GM23338 (cell line): ENCODE measurements around the gene MRFAP1. TPM values are rescaled to one million over a fixed set of nuclear protein-coding genes. Genes with fewer than 3 reads are reported as not detected.

Experiments used
- ATAC-seq: fragments of 200-7000 bp; cut with Tn5 transposase; 3 replicates; pipeline ENCODE4 v1.9.1; 2020
- DNase-seq: peaks from one replicate; pipeline ENCODE4 v3.0.0-alpha.2; 2015; ENCODE audit warnings: low spot score
- H2AFZ ChIP-seq: fragments of 200-600 bp; sonication (generic); 2 replicates; pipeline ENCODE4 v1.8.0; 2016; ENCODE audit warnings: antibody characterized with exemption, mild to moderate bottlenecking, moderate library complexity
- H3F3A ChIP-seq: fragments of 200-600 bp; sonication (generic); replicated peaks from 2 replicates; pipeline ENCODE4 v1.8.0; 2017; ENCODE audit warnings: antibody characterized with exemption, mixed run types, low read depth
- H3K27ac ChIP-seq: fragments of 200-600 bp; sonication (generic); 2 replicates; pipeline ENCODE4 v1.6.1; 2016; ENCODE audit warnings: low read depth
- H3K27me3 ChIP-seq: fragments of 200-600 bp; sonication (generic); 2 replicates; pipeline ENCODE4 v1.8.0; 2016; ENCODE audit warnings: mild to moderate bottlenecking, mixed run types, moderate library complexity; ENCODE audit not compliant: insufficient read depth
- H3K36me3 ChIP-seq: fragments of 200-600 bp; sonication (generic); 2 replicates; pipeline ENCODE4 v1.8.0; 2016; ENCODE audit warnings: mild to moderate bottlenecking; ENCODE audit not compliant: insufficient read depth
- H3K4me1 ChIP-seq: fragments of 200-600 bp; sonication (generic); 2 replicates; pipeline ENCODE4 v1.8.0; 2016; ENCODE audit warnings: mild to moderate bottlenecking, moderate library complexity; ENCODE audit not compliant: insufficient read depth
- H3K4me2 ChIP-seq: fragments of 200-600 bp; sonication (generic); 2 replicates; pipeline ENCODE4 v1.7.1; 2017; ENCODE audit warnings: mixed run types
- H3K4me3 ChIP-seq: fragments of 200-600 bp; sonication (generic); 2 replicates; pipeline ENCODE4 v1.6.1; 2016; ENCODE audit warnings: mixed run types
- H3K79me2 ChIP-seq: fragments of 200-600 bp; sonication (generic); replicated peaks from 2 replicates; pipeline ENCODE4 v1.8.0; 2017; ENCODE audit warnings: mild to moderate bottlenecking; ENCODE audit not compliant: insufficient read depth
- H3K9me2 ChIP-seq: fragments of 200-600 bp; sonication (generic); 2 replicates; pipeline ENCODE4 v1.8.0; 2017; ENCODE audit not compliant: insufficient read depth
- H4K20me1 ChIP-seq: fragments of 200-600 bp; sonication (generic); replicated peaks from 2 replicates; pipeline ENCODE4 v1.8.0; 2017; ENCODE audit warnings: mild to moderate bottlenecking; ENCODE audit not compliant: insufficient read depth
- H3K27ac Mint-ChIP-seq: 2 replicates; pipeline ENCODE4 v1.8.0; 2020; ENCODE audit warnings: inconsistent platforms, mild to moderate bottlenecking, moderate library complexity, mixed read lengths
- H3K27me3 Mint-ChIP-seq: 3 replicates; pipeline ENCODE4 v1.8.0; 2022; ENCODE audit warnings: low read depth, mild to moderate bottlenecking, moderate library complexity, mixed read lengths, inconsistent platforms; ENCODE audit not compliant: insufficient read depth, poor library complexity
- H3K36me3 Mint-ChIP-seq: 3 replicates; pipeline ENCODE4 v1.8.0; 2021; ENCODE audit warnings: low read depth, mild to moderate bottlenecking, inconsistent platforms, moderate library complexity, mixed read lengths
- H3K4me1 Mint-ChIP-seq: 3 replicates; pipeline ENCODE4 v1.8.0; 2020; ENCODE audit warnings: mild to moderate bottlenecking, inconsistent platforms, mixed read lengths
- H3K4me3 Mint-ChIP-seq: 3 replicates; pipeline ENCODE4 v1.8.0; 2021; ENCODE audit warnings: moderate library complexity, mild to moderate bottlenecking, inconsistent platforms, mixed read lengths
- H3K9me3 Mint-ChIP-seq: 3 replicates; pipeline ENCODE4 v1.8.0; 2020; ENCODE audit warnings: moderate library complexity, mild to moderate bottlenecking, inconsistent platforms, mixed read lengths
- CREB1 ChIP-seq: fragments of 250-450 bp; sonication (Bioruptor Pico); IDR thresholded peaks from 2 replicates; pipeline ENCODE4 v1.5.0; 2020; ENCODE audit warnings: low read depth, mild to moderate bottlenecking, moderate library complexity
- EZH2 ChIP-seq: fragments of 200-600 bp; sonication (generic); IDR thresholded peaks from one replicate; pipeline ENCODE4 v1.8.0; 2017; ENCODE audit warnings: antibody characterized with exemption, mild to moderate bottlenecking, low read depth; ENCODE audit not compliant: unreplicated experiment
- EZH2phosphoT487 ChIP-seq: fragments of 200-600 bp; sonication (generic); IDR thresholded peaks from one replicate; pipeline ENCODE4 v1.8.1; 2018; ENCODE audit warnings: antibody characterized with exemption; ENCODE audit not compliant: unreplicated experiment
- JUNB ChIP-seq: IDR thresholded peaks from one replicate; pipeline ENCODE4 v1.6.1; 2016; ENCODE audit warnings: antibody characterized with exemption; ENCODE audit not compliant: unreplicated experiment
- NANOG ChIP-seq: IDR thresholded peaks from 2 replicates; pipeline ENCODE4 v1.6.1; 2016; ENCODE audit warnings: antibody characterized with exemption, borderline replicate concordance
- POLR2AphosphoS5 ChIP-seq: IDR thresholded peaks from 2 replicates; pipeline ENCODE4 v1.6.1; 2016; ENCODE audit warnings: antibody characterized with exemption, low read depth
- STAT1 ChIP-seq: IDR thresholded peaks from one replicate; pipeline ENCODE4 v1.6.1; 2016; ENCODE audit warnings: antibody characterized with exemption; ENCODE audit not compliant: unreplicated experiment
- ZNF331 ChIP-seq: fragments of 250-450 bp; sonication (Bioruptor Pico); IDR thresholded peaks from 2 replicates; pipeline ENCODE4 v1.5.0; 2020; ENCODE audit warnings: low read depth, mild to moderate bottlenecking, moderate library complexity
- polyA plus RNA-seq: library from polyadenylated mRNA; unstranded; fragments of >200 nt; fragmentation: Nextera tagmentation; extraction: Ambion mirVana; gene quantifications from 2 replicates; pipeline ENCODE4 v1.2.1, GENCODE V29; 2016
- total RNA-seq: library from RNA; depleted of rRNA; stranded (reverse); fragments of >200 nt; shearing (Covaris generic); gene quantifications from 2 replicates; pipeline ENCODE4 v1.2.3, GENCODE V29; 2014
- TF ChIP-seq, protein P1 (sequence below): fragments of 250-450 bp; sonication (Bioruptor Pico); IDR thresholded peaks from 2 replicates; pipeline ENCODE4 v1.5.0; 2020; ENCODE audit warnings: mild to moderate bottlenecking, moderate library complexity
- TF ChIP-seq, protein P2 (sequence below): IDR thresholded peaks from 2 replicates; pipeline ENCODE4 v1.6.1; 2016; ENCODE audit warnings: antibody characterized with exemption
- TF ChIP-seq, protein P3 (sequence below): IDR thresholded peaks from one replicate; pipeline ENCODE4 v1.6.1; 2018; ENCODE audit warnings: antibody characterized with exemption; ENCODE audit not compliant: unreplicated experiment

Gene MRFAP1
- total and polyA plus RNA-seq, 2 experiments from 2014 or later, result 154 to 288 TPM

DNA sequence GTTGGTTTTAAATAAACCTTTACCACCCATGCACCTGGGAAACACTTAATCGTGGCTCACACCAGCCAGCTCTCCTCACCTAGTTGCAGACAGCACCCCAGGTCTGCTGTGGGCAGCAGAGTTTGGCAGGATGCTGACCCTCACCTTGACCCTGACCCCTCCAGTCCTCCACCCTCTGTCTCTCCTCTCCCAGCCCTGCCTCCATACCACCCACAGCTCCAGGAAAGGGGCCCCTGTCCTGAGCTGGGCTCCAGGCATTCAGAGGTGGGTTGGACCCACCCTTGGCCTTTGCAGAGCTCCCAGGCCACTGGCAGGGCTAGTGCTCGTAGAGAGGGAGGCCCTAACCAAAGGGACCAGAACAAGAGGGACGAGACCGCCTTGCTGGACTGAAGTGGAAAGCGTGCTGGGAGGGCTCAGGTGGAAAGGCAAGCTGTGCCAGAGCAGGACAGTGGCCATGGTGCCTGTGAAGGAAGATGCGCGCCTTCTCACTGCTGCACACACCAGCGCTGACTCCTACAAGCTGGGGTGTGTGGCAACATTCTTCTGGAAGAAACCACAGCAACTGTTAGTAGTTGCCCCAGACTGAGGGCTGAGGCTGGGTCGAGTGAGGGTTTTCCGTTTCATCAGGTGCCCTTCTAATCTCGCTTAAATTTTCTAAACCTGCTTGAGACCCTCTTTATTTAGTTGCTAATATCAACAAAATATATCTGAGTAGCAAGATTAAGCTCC lies 42.5 kb downstream of the MRFAP1 start (continued):
- TF ChIP-seq CREB1 (CRISPR knock-in tag), result no peak
- TF ChIP-seq EZH2phosphoT487, result no peak
- no peak for TF ChIP-seq ZNF331
- TF ChIP-seq, protein P1, sequence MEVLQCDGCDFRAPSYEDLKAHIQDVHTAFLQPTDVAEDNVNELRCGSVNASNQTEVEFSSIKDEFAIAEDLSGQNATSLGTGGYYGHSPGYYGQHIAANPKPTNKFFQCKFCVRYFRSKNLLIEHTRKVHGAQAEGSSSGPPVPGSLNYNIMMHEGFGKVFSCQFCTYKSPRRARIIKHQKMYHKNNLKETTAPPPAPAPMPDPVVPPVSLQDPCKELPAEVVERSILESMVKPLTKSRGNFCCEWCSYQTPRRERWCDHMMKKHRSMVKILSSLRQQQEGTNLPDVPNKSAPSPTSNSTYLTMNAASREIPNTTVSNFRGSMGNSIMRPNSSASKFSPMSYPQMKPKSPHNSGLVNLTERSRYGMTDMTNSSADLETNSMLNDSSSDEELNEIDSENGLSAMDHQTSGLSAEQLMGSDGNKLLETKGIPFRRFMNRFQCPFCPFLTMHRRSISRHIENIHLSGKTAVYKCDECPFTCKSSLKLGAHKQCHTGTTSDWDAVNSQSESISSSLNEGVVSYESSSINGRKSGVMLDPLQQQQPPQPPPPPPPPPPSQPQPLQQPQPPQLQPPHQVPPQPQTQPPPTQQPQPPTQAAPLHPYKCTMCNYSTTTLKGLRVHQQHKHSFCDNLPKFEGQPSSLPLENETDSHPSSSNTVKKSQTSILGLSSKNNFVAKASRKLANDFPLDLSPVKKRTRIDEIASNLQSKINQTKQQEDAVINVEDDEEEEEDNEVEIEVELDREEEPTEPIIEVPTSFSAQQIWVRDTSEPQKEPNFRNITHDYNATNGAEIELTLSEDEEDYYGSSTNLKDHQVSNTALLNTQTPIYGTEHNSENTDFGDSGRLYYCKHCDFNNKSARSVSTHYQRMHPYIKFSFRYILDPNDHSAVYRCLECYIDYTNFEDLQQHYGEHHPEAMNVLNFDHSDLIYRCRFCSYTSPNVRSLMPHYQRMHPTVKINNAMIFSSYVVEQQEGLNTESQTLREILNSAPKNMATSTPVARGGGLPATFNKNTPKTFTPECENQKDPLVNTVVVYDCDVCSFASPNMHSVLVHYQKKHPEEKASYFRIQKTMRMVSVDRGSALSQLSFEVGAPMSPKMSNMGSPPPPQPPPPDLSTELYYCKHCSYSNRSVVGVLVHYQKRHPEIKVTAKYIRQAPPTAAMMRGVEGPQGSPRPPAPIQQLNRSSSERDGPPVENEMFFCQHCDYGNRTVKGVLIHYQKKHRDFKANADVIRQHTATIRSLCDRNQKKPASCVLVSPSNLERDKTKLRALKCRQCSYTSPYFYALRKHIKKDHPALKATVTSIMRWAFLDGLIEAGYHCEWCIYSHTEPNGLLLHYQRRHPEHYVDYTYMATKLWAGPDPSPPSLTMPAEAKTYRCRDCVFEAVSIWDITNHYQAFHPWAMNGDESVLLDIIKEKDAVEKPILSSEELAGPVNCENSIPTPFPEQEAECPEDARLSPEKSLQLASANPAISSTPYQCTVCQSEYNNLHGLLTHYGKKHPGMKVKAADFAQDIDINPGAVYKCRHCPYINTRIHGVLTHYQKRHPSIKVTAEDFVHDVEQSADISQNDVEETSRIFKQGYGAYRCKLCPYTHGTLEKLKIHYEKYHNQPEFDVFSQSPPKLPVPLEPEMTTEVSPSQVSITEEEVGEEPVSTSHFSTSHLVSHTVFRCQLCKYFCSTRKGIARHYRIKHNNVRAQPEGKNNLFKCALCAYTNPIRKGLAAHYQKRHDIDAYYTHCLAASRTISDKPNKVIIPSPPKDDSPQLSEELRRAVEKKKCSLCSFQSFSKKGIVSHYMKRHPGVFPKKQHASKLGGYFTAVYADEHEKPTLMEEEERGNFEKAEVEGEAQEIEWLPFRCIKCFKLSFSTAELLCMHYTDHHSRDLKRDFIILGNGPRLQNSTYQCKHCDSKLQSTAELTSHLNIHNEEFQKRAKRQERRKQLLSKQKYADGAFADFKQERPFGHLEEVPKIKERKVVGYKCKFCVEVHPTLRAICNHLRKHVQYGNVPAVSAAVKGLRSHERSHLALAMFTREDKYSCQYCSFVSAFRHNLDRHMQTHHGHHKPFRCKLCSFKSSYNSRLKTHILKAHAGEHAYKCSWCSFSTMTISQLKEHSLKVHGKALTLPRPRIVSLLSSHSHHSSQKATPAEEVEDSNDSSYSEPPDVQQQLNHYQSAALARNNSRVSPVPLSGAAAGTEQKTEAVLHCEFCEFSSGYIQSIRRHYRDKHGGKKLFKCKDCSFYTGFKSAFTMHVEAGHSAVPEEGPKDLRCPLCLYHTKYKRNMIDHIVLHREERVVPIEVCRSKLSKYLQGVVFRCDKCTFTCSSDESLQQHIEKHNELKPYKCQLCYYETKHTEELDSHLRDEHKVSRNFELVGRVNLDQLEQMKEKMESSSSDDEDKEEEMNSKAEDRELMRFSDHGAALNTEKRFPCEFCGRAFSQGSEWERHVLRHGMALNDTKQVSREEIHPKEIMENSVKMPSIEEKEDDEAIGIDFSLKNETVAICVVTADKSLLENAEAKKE, result no peak

DNA sequence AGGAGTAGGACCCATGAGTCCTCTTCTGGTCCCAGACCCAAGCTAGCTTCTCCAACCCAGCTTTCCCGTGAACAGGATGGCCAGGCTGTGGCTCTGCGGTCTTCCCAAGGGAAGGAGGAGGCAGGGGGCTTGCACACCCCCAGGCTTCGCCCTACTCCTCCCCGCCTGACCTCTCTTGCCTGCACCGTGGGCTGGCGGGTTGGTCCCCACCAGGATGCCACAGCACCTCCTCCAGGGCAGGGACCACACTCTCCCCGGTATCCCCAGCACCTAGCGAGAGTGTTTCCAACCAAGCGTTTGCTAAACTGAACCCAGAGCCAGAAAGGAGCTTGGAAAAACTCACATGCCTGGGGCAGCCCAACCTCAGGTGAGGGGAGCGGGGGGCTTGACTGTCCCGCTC lies 44.2 kb downstream of the MRFAP1 start:
- Mint-ChIP-seq H3K27ac (no peak overlapping the region), H3K36me3 (peaks cover 19% of the 10 kb centered on the region), H3K4me3 (no peak overlapping the region), H3K27me3 (peaks cover 21% of the 10 kb centered on the region), H3K4me1 (peaks cover 9% of the 10 kb centered on the region), H3K9me3 (peaks cover 20% of the 10 kb centered on the region)
- DNase-seq (no peak), ATAC-seq (no peak)
- Histone ChIP-seq H3K79me2 (no peaks in the 10 kb centered on the region), H3K36me3 (no peaks in the 10 kb centered on the region), H3K4me3 (no peak overlapping the region), H3K27ac (no peak overlapping the region), H3F3A (no peaks in the 10 kb centered on the region), H2AFZ (no peak overlapping the region), H4K20me1 (no peaks in the 10 kb centered on the region; the same call in 1 of the 2 replicates), H3K4me1 (peaks cover 3% of the 10 kb centered on the region; the same call in 1 of the 2 replicates), H3K4me2 (no peak overlapping the region), H3K27me3 (no peaks in the 10 kb centered on the region), H3K9me2 (no peaks in the 10 kb centered on the region)
- TF ChIP-seq STAT1 (no peak), EZH2phosphoT487 (no peak), EZH2 (no peak), NANOG (no peak), JUNB (no peak), CREB1 (CRISPR knock-in tag) (no peak), POLR2AphosphoS5 (no peak)
- TF ChIP-seq, protein P2, sequence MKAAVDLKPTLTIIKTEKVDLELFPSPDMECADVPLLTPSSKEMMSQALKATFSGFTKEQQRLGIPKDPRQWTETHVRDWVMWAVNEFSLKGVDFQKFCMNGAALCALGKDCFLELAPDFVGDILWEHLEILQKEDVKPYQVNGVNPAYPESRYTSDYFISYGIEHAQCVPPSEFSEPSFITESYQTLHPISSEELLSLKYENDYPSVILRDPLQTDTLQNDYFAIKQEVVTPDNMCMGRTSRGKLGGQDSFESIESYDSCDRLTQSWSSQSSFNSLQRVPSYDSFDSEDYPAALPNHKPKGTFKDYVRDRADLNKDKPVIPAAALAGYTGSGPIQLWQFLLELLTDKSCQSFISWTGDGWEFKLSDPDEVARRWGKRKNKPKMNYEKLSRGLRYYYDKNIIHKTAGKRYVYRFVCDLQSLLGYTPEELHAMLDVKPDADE, result no peak
- TF ChIP-seq, protein P3, sequence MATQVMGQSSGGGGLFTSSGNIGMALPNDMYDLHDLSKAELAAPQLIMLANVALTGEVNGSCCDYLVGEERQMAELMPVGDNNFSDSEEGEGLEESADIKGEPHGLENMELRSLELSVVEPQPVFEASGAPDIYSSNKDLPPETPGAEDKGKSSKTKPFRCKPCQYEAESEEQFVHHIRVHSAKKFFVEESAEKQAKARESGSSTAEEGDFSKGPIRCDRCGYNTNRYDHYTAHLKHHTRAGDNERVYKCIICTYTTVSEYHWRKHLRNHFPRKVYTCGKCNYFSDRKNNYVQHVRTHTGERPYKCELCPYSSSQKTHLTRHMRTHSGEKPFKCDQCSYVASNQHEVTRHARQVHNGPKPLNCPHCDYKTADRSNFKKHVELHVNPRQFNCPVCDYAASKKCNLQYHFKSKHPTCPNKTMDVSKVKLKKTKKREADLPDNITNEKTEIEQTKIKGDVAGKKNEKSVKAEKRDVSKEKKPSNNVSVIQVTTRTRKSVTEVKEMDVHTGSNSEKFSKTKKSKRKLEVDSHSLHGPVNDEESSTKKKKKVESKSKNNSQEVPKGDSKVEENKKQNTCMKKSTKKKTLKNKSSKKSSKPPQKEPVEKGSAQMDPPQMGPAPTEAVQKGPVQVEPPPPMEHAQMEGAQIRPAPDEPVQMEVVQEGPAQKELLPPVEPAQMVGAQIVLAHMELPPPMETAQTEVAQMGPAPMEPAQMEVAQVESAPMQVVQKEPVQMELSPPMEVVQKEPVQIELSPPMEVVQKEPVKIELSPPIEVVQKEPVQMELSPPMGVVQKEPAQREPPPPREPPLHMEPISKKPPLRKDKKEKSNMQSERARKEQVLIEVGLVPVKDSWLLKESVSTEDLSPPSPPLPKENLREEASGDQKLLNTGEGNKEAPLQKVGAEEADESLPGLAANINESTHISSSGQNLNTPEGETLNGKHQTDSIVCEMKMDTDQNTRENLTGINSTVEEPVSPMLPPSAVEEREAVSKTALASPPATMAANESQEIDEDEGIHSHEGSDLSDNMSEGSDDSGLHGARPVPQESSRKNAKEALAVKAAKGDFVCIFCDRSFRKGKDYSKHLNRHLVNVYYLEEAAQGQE, result no peak
